NCI-H2227 (cell line): ENCODE measurements around the gene GET4.
"Not testable (repeated sequence)": the region's sequence is repeated elsewhere in the genome, so short reads cannot be mapped to it uniquely, and the experiment has no call there.

Source experiments
- DNase-seq: peaks from one replicate; lab custom pipeline; 2025; ENCODE audit not compliant: unreplicated experiment; lab: John Stamatoyannopoulos, UW

GET4 gene

DNA sequence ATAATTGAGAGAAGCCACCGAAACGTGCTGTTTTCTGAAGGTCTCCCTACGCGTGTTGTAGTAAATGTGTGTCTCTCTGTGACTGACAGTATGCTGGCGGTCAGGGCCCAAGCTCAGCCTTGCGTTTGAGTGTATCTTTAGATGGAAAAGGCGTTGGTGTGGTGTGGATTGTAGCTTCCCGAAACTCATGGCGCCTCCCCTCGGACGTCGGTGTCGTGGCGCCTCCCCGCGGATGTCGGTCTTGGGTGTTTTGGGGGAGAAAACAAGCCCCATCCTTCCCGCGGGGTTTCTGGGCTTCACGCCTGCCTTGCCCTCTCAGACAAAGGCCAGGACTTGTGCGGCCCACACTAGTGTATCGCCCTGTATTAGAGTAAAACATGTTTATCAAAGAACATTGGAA, 31.3 kb upstream of the GET4 start:
- no peak for DNase-seq

DNA sequence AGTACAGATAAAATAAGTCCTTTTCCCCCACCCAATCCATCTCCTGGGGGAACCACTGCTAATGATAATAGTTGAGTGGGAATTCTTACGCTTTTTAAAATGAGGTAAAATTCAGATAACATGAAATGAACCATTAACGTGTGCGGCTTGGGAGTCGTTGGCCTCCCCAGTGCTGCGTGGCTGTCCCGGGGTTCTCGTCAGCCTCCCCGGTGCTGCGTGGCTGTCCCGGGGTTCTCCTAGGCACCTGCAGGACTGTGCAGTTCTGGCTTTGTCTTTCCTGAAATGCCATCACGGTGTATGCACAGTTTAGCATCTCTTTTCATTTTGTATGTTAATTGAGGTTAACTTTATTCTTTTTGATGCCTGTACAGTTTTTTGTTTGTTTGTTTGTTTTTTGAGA, 30.6 kb upstream of the GET4 start:
- DNase-seq: no peak

DNA sequence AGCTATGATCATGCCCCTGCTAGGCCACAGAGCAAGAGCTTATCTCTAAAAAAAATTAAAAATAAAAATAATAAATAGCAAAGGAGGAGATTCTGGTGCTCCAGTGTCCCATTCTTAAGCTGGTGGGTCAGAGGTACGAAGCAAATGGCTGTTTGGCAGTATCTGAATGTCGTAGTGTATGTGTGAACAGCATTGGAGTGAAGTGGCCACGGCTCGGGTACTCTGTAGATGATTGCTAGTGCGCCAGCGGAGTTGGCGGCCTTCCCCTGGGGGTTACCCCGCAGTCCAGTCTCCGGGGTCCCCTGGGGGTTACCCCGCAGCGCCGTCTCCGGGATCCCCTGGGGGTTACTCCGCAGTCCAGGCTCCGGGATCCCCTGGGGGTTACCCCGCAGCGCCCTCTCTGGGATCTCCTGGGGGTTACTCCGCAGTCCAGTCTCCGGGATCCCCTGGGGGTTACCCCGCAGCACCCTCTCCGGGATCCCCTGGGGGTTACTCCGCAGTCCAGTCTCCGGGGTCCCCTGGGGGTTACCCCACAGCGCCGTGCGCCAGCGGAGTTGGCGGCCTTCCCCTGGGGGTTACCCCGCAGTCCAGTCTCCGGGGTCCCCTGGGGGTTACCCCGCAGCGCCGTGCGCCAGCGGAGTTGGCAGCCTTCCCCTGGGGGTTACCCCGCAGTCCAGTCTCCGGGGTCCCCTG, 29.2 kb upstream of the GET4 start:
- DNase-seq: not testable (repeated sequence)

DNA sequence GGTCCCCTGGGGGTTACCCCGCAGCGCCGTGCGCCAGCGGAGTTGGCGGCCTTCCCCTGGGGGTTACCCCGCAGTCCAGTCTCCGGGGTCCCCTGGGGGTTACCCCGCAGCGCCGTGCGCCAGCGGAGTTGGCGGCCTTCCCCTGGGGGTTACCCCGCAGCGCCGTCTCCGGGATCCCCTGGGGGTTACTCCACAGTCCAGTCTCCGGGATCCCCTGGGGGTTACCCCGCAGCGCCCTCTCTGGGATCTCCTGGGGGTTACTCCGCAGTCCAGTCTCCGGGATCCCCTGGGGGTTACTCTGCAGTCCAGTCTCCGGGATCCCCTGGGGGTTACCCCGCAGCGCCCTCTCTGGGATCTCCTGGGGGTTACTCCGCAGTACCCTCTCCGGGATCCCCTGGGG, 28.6 kb upstream of the GET4 start:
- DNase-seq: not testable (repeated sequence)

DNA sequence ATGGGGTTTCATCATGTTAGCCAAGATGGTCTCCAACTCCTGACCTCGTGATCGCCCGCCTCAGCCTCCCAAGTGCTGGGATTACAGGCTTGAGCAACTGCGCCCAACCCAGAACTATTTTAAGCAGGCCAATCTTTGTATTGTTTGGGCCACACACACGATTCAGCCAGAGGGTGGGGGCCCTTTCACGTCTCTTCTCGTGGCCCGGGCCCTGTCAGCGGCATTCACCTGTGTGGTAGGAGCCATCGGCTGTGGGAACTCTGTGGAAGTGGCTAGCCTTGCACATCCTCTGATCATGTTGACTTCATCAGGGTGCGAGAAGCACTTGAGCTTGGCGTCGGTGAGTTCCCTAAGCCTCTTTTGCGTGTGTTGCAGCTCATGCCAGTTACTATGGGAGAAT, 27.2 kb upstream of the GET4 start:
- DNase-seq: no peak

DNA sequence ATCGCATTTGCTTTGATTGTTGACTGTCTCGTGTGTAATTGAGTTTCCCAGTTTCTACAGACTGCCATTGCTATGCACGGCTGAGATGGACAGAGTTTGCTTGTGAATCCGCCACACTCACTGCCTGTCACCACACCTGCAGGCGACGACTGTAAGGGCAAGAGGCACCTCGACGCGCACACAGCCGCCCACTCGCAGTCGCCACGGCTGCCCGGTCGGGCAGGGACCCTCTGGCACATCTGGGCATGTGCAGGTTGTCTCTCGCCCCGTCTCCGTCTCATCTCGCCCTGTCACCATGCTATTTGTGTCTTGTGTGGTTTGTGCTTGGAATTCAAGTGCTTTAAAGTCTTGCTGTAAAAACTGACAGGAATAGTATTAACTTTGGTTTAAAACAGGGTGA, 26.6 kb upstream of the GET4 start:
- no peak for DNase-seq

DNA sequence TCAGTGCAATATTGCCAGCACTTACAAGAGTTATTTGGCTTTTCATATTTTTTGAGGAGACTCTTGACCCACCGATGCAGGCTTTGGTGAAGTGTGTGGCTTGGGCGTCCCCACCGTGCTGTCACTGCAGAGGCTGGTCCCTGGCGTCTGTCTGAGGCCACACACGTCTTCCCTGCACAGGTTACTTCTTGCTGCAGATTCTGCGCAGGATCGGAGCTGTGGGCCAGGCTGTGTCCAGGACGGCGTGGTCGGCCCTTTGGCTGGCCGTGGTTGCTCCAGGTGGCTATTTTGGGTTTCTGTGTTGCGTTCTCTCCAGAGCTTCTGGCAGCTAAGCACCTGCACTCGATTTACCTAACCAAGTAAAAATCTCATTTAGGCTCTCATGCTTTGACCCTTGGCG, 25.1 kb upstream of the GET4 start:
- DNase-seq: no peak

DNA sequence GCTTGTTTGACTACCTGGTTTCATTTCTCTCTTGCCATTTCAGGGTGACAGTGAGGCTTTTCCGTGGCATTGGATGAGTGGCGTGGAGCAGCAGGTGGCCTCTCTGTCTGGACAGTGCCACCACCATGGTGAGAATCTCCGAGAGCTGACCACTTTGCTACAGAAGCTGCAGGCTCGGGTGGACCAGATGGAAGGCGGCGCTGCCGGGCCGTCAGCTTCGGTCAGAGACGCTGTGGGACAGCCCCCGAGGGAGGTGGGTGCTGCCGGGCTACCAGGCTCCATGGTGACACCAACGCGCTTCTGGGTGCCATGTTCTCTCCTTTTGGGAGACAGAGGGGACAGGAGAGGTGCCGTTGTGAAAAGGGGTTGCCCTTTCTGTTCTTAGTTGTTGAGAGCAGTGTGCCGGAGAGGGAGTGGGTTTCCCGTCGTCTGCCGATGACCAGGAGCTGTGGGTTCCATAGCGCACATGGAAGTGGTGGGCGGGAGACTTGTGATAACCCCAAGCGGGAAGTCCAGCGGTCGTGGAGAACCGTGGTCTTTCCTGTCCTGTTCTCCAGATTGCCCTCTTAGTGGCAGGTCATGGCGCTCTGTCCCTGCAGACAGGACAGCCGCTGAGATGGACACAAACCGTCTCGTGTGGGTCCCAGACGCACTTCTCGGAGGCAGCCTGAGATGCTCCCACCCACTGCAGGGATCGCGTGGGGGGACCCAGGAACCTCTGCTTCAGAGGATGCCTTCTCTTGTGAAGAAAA, 22.8 kb upstream of the GET4 start:
- no peak for DNase-seq

DNA sequence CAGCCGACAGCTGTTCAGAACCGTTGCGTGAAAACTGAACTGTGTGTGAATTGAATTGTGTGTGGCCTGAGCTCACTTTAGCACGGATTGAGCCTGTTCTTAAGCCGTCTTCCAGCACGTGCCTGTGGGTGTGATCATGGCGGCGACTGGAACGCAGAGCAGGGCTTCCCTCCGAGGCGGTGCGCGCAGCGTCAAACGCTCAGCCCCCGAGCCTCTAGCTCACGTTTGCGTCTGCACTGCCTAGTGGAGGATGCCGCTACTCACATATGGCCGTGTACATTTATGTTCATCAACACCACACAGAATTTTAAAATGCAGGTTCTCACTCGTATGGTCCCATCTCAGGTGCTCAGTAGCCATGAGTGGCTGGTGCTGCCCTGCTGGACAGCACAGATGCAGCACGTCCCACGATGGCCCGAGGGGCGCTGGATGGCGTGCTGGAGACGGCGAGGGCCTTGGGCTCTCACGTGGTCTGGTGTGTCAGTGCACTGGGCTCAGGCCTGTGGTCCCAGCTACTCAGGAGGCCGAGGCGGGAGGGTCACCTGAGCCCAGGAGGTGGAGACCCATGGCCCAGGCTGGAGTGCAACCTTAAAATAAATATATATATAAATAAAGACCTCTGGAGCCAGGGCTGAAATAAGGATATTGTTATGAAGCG, 22.1 kb upstream of the GET4 start:
- DNase-seq: no peak

DNA sequence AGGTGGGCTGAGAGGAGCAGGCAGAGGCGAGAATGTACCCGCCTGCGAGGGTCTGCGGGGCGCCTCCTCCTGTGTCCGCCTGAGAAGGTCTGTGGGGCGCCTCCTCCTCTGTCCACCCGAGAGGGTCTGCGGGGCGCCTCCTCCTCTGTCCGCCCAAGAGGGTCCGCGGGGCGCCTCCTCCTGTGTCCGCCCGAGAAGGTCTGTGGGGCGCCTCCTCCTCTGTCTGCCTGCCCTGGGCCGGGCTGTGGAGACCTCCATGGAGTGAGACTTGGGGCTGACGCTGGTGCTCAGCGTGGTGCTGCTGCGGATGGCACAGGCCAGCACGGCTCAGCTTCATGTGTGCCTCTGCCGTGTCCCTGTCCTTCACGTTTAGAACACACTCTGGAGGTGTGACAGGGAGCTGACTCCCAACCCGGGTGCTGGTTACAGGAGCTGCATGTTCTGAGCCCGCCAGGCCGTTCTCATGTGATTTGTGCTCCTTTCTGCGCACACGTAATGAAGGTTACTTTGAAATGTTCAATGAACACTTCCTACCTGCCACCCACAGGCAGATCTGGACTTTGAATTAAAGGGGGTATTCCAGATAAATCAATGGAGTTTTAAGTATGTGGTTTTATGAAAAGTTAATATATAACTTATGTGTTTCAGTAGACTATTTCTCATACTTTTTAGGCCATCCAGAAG, 20.5 kb upstream of the GET4 start:
- DNase-seq: no peak

DNA sequence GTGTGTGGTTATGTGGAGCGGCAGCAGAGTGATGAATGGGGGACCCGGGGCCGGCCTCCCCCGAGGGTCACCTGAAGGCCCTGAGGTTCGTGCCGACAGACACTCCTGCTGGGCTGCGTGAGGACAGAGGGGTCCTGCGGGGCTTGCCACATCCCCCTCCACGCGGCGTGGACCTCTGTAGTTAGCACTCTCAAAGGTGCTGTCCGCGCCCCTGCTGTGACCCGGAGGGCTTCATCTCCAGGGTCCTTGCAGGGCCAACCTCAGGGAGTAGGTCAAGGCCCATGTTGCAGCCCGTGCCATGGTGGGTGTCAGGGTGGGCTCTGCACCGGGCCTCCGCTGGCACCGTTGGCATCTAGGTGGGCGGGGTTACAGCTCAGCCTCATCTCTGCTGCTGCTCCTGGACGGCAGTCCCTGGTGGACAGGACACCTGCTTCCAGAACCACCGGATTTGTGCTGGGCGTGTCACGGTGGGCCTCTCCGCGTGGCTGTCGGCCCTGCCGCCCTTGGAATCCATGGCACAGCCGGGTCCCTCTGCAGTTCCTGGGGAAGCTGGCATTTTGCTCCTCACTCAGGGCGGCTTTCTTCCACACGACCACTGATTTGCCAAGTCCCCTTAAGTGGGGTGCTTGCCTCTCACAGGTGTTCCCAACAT, 19.8 kb upstream of the GET4 start:
- no peak for DNase-seq

DNA sequence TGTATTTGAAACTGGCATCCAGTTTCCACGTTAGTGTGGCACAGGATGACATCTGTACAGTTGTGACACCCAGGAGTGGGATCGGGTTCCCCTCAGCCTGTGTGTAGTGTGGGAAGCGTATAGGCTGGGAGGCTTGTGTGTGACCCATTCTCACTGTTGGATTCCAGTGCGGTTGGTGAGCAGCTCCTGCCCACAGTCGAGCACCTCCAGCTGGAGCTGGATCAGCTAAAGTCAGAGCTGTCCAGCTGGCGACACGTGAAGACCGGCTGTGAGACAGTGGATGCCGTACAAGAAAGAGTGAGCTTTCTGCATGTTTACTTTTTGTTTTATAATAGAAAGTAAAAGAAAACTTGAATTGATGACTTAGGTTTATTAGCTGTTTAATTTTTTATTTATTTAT, 18.7 kb upstream of the GET4 start:
- DNase-seq: no peak

DNA sequence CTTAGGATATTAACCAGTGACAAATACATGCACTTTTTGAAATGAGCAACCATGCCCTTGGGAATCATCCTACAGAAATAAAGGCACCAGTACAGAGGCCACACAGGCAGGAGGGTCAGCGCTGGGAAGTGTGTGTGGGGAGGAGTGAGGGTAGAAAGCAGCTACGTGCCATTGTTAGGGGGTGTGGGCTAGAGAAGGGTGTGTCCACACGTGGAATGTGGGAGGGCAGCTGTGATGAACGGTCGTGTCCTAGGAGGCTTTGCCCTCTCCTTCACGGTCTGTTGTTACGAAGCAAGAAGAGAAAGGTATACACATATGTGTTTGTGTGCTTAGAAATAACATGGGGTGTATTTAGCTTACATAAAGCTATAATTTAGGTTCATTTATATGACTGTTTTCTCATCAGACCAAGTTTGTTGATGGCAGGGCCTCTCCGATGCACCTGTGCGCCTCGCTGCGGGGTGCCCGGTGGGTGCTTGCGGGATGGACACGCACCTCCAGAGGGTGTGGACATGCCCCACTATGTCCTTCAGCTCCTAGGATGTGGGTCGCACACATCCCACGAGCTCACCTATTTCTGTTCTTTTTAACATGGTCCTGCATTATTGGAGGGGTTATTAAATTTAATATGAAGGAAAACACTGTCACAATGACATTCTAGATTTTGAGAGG, 16.9 kb upstream of the GET4 start:
- no peak for DNase-seq

DNA sequence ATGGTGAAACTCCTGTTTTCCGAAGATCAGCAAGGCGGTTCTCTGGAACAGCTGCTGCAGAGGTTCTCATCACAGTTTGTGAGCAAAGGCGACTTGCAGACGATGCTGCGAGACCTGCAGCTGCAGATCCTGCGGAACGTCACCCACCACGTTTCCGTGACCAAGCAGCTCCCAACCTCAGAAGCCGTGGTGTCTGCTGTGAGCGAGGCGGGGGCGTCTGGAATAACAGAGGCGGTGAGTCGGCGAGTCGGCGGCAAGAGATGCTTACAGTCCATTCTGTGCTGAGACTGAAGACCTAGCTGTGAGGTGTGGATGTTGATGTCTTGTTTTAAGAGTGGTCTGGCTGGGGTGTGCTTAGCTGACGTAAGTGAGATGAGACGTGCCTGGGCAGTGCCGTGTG, 16.2 kb upstream of the GET4 start:
- DNase-seq: no peak

DNA sequence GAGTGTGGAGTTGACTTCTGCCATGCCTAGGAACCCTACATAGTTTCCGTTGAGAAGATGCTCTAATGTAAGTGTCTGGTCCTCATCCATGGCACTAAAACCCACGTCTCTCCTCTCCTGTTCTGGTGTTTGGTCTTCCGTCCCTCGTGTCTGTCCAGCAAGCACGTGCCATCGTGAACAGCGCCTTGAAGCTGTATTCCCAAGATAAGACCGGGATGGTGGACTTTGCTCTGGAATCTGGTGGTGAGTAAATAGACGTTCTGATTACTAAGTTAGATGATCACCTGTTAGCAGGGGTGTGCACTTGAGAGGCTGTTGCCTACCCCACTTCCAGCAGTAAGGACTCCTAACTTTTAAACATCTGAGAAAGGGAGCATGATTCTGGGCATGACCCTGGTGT, 15.1 kb upstream of the GET4 start:
- no peak for DNase-seq

DNA sequence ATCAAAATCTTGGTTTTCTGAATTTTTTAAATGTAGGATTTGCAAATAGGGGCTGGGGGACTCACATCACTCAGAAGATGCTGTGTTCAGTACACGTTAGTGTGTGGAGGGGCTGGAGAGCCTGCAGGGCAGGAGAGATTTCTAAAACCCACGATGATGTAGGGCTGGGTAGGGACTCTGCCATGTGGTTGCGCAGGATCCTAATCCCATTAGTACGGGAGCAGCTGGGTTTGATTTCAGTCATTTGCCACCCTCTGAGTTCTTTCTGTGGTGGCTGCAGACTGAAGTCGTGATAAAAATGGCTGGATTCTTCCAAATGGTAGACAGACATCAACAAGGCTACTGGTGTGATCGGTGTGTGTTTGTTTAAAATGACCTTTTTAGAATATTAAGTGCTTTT, 14.2 kb upstream of the GET4 start:
- no peak for DNase-seq

DNA sequence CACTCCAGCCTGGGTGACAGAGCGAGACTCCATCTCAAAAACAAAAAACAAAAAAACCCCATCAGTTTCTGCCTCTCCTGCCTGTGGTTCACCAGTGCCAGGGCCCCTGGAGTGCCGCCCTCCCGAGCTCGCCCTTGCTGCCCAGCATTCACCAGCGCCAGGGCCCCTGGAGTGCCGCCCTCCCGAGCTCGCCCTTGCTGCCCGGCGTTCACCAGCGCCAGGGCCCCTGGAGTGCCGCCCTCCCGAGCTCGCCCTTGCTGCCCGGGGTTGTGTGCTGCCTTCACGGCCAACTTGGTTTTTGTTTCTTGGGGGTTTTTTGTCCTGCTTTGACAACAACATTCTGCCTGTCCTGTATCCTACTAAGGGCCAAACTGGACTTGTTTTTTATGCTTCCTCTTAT, 13.2 kb upstream of the GET4 start:
- DNase-seq: no peak

DNA sequence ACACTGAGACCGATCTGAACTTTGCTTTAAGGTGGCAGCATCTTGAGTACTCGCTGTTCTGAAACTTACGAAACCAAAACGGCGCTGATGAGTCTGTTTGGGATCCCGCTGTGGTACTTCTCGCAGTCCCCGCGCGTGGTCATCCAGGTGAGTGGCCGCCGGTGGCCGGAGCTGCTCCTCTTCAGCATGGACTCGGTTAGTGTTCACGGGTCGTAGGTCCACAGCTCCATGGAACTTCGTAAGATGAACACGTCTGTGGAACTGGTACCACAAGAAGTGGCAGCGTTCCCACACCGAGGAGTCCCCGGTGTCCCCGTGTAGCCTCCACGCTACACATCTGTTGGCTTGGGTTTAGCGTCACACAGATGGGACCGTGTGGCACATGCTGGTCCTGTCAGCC, 10.4 kb upstream of the GET4 start:
- DNase-seq: no peak

DNA sequence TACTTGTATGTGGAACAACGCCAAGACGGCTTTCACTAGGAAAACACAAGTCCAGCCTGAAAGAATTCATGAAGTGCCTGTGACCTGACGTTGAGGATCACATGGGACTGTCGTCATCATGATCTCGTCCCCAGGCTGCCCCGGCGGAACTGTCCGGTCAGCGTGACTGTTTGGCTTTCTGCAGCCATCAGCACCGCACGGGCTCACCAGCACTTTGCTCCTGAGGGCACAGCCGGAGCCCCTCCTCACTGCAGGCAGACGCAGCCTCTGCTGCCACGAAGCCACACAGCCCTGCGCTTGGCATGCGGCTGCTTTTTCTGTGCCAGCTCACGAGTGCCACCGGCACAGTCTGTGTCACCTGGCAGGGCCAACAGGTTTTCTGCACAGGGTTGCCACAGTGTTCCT, 9.4 kb upstream of the GET4 start:
- DNase-seq: no peak

DNA sequence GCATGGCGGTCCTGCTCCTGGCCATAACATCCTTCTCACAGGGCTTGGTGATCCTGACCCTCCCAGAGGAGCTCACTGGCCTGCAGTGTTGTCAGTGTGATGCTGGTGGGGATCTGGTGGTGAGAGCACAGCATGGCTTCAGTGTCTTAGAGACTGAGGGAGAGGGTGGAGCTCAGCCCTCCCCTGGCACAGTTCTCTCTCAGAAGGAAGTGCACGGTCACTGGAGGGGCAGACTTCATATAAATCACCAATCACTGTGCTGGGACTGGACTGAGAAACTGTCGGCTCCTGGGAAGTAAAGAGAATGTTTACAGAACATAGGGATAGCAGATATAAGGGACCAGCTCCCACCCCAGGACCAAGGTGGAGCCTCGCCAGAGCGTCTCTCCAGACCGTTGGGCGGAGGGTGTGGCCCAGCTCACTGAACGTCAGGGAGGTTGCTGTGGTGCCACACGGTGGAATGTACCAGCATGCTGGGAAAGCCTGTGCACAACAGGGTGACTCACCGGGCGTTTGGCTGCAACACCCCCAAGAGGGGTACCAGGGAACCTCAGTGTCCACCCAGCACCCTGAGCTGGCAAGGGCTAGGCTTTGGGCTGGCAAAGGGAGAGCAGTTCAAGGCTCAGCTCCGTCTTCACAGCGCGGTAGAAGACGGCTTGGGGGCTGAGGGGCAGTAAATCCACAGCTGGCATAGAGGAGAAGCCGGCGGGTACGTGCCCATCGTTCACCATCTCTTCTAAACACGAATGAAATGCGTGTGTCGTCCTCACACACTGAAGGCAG, 8.8 kb upstream of the GET4 start:
- DNase-seq: no peak
